Femur (tissue), 1 donor: ENCODE data around the gene REM2.
"Not testable (repeated sequence)": the region's sequence is repeated elsewhere in the genome, so short reads cannot be mapped to it uniquely, and the experiment has no call there.

Experiments used
- DNase-seq: peaks from one replicate; pipeline ENCODE4 v3.0.0-alpha.2; 2017

REM2 gene

DNA sequence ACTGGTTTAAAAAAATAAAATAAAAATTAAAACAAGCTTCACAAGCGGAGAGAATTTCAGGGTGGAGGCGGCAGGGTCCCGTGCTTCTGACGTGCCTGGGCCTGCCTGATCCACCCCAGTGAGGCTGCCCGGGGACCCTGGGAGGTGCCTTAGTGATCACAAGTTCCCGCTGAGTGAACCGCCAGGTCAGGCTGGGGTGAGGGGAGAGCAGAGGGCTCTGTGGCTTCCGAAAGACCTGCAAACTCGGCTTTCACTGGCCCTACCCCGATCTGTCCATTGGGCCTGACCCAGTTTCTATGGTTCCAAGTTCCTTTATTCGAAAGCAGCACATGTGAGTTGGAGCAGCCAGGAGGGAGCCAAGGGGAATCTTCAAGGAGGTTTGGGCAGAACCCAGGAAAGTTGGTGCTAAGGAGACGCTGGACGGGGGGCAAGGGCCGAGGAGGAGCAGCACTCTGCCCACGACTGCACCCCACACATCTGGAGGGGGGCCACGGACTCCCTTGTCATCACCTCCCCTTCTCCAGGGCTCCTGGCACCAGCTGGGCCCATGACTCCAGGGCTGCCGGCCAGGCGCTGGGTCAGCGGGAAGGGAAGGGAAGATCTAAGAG, 33.7 kb upstream of the REM2 start:
- peak; percentile 88 for DNase-seq

DNA sequence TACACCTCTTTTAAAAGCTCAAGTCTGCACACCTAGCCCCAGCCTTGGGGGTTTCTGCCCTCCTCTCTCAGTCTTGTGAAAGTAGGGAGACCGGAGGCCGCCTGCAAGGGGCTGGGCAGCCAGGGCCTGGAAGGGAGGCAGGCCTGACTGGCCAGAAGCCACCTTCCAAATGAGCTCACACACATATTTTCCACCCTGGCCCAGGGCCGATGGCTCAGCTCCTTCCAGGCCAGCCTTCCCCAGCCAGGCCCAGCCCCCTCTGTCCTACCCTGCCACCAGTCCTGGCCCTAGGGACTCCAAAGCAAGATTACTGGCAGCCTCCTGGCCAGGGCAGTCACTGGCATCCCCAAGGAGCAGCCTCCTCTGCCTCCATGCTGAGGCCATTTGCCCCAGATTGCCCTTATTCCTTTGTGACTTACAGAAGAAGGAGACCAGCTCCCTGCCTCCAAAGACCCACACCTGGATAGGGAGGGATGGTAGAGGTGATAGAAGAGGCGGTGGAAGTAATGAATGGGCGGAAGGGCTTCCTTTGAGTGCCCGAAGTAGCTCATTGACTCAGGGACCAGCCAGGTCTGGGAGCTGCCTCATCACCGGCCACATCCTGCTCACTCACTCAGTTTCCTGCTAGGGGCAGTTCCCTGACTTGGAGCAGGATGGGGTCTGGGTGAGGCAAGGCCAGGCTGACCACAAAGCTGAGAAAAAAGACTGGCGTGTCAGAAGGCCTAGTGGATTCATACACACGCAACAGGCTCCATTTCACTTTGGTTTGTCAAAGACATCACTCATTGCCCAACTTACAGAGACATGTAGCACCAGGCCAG, 31.9 kb upstream of the REM2 start:
- peak; percentile 93 for DNase-seq

GRCh38 chr14:22852178-22852577, 30.8 kb upstream of the REM2 start:
- not testable (repeated sequence) for DNase-seq

- no peak for DNase-seq
These were observed 30.5 kb upstream of the REM2 start for GRCh38 chr14:22852599-22852939.

GRCh38 chr14:22852940-22853767, 29.9 kb upstream of the REM2 start:
- peak; percentile 95 for DNase-seq

DNA sequence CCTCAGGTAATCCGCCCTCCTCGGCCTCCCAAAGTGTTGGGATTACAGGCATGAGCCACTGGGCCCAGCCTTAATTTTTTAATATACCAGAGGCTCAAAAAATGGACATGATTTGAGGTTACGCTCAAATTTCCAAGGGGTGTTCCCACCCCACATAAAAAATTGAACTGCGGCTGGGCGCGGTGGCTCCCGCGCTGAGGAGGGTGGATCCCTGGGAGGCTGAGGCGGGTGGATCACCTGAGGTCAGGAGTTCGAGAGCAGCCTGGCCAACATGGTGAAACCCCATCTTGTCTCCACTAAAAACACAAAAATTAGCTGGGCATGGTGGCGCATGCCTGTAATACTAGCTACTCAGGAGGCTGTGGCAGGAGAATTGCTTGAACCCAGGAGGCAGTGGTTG, 28.7 kb upstream of the REM2 start:
- not testable (repeated sequence) for DNase-seq

DNA sequence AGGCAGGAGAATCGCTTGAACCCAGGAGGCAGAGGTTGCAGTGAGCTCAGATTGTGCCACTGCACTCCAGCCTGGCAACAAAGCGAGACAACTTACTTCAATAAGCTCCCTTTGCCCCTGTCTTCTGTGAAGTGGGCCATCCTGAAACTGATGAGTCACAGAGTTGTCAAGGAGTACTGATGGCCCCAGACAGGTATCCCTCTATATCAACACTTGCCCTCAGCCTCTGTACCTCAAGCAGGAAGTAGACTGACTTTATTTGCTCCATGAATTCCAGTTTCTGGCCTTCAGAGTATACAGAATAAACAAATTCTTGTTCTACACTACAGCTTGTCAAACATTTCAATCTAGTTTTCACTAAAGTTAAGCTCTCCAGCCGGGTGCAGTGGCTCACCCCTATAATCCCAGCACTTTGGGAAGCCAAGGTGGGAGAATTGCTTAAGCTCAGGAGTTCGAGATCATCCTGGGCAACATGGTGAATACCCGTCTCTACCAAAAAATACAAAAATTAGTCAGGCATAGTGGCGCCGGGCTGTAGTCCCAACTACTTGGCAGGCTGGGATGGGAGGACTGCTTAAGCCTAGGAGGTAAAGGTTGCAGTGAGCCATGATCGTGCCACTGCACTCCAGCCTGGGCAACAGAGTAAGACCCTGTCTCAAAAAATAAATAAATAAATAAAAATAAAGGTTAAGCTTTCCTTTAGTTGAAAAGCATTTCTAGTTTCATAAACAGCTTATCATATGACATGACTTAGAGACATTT, 27.9 kb upstream of the REM2 start:
- DNase-seq, result no peak

DNA sequence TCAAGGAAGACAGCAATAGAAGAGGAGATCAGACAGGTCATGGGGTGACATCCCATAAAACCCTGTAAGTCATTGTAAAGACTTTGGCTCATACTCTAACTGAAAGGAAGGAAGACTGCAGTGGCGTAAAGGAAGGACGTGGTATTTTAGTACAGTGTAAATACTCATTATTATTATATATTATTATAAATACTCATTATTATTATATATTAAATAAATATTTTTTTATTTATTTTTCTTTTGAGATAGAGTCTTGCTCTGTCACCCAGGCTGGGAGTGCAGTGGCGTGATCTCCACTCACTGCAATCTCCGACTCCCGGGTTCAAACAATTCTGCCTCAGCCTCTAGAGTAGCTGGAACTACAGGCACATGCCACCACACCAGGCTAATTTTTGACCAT, 26.6 kb upstream of the REM2 start:
- no peak for DNase-seq

DNA sequence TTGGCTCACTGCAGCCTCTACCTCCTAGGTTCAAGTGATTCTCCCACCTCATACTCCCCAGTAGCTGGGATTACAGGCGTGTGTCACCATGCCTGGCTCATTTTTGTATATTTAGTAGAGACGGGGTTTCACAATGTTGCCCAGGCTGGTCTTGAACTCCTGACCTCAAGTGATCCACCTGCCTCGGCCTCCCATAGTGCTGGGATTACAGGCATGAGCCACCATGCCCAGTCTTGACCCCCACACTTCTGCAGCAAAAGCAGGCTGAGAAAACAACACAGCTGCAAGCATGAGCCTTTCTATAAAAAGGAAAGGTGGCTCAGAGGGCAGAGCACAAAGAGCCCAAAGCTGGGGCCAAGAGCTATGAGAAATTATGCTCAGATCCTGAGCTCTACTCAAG, 22.6 kb upstream of the REM2 start:
- DNase-seq, result not testable (repeated sequence)

DNA sequence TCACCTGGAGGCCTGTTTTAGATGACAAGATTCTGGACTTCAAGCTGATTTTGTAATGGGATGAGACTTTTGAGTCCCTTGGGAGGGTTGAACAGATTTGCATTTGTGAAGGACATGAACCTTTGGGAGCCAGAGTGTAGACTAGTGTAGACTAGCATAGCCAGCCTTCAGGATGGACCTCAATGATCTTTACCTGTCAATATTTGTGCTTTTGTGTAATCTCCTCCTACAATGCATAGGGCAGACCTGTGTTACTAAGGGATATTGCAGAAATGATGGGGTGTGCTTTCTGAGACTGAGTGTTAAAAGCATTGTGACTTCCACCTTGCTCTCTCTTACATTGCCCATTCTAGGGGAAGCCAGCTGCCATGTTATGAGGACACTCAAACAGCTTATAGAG, 21.4 kb upstream of the REM2 start:
- no peak for DNase-seq

DNA sequence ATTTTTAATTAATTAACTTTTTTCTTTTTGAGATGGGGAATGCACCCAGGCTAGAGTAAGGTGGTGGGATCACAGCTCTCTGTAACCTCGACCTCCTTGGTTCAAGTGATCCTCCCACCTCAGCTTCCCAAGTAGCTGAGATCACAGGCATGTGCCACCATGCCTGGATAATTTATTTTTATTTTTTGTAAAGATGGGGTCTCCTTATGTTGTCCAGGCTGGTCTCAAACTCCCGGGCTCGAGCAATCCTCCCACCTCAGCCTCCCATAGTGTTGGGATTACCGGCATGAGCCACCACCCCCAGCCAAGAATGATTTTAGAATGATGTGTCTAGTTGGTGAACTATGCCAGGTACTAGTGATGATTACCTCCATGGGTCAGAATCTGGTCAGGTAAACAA, 18.0 kb upstream of the REM2 start:
- no peak for DNase-seq

- no peak for DNase-seq
These were observed 17.3 kb upstream of the REM2 start for GRCh38 chr14:22865424-22866405.

DNA sequence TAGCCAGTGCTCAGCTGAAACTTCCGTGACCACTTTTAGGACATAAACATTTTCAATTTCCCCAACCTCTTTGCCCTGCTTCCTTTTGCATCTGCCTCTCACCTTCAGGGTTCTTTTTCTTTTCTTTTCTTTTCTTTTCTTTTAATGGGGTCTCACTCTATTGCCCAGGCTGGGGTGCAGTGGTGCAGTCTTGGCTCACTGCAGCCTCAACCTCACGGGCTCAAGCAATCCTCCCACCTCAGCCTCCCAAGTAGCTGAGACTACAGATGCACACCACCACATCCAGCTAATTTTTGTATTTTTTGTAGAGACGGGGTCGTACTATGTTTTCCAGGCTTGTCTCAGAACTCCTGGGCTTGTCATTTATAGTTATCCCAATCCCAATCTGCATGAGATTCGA, 16.1 kb upstream of the REM2 start:
- no peak for DNase-seq

GRCh38 chr14:22870811-22871223, 12.2 kb upstream of the REM2 start:
- no peak for DNase-seq

- peak; percentile 96 for DNase-seq
These were observed 11.6 kb upstream of the REM2 start, which contains the start of gene LRP10 for GRCh38 chr14:22871224-22872032. Gene LRP10 (plus strand): TSS chr14:22871740. CDS start chr14:22872304, 564 bp downstream.

- DNase-seq, result peak; percentile 88
These were observed 10.8 kb upstream of the REM2 start for GRCh38 chr14:22872033-22872832.

GRCh38 chr14:22872833-22873520, 10.0 kb upstream of the REM2 start:
- no peak for DNase-seq

- DNase-seq, result no peak
These were observed 7.8 kb upstream of the REM2 start for GRCh38 chr14:22875003-22875747.
